Astrocyte of the cerebellum (primary cell): ENCODE measurements around the gene ROR1.
"Not testable (repeated sequence)": the region's sequence is repeated elsewhere in the genome, so short reads cannot be mapped to it uniquely, and the experiment has no call there.

ENCODE experiments used
- DNase-seq: peaks from one replicate; pipeline ENCODE4 v3.0.0-alpha.2; 2011; ENCODE audit warnings: low read depth
- H3K4me3 ChIP-seq: 2 replicates; pipeline ENCODE4 v1.5.1; 2011; ENCODE audit warnings: mild to moderate bottlenecking, low read depth, low read length, moderate library complexity
- in situ Hi-C: cut with HindIII; loops from 2 replicates; pipeline ENCODE4 v1.10.0; 2017; ENCODE audit warnings: low sequenced_read_pairs
- TF ChIP-seq, protein P1 (sequence below): IDR thresholded peaks from 2 replicates; pipeline ENCODE4 v1.5.1; 2012; ENCODE audit warnings: low read length, low read depth, moderate library complexity, mild to moderate bottlenecking; ENCODE audit errors: missing control alignments

ROR1 gene

DNA sequence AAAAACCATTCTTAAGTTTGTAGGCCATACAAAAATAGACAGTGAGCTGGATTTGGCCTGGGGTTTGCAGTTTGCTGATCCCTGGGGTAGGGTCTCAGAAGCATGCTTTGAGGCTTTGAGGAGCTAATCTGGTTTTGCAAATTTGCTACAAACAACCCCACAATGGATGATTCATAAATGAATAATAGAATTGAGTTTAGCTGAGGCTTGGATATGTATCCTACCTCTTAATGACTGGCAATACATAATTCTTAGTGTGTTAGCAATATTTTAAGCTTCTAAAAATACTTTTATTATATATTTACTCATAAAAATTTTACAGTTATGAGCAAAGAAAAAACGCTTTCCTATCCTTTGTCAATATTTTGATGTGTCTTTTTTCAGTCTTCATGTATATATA lies 50.6 kb downstream of the ROR1 start:
- TF ChIP-seq, protein P1, sequence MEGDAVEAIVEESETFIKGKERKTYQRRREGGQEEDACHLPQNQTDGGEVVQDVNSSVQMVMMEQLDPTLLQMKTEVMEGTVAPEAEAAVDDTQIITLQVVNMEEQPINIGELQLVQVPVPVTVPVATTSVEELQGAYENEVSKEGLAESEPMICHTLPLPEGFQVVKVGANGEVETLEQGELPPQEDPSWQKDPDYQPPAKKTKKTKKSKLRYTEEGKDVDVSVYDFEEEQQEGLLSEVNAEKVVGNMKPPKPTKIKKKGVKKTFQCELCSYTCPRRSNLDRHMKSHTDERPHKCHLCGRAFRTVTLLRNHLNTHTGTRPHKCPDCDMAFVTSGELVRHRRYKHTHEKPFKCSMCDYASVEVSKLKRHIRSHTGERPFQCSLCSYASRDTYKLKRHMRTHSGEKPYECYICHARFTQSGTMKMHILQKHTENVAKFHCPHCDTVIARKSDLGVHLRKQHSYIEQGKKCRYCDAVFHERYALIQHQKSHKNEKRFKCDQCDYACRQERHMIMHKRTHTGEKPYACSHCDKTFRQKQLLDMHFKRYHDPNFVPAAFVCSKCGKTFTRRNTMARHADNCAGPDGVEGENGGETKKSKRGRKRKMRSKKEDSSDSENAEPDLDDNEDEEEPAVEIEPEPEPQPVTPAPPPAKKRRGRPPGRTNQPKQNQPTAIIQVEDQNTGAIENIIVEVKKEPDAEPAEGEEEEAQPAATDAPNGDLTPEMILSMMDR = no peak
- no peak overlapping the region for H3K4me3 ChIP-seq
- in situ Hi-C loops = no loop called here
- no peak for DNase-seq

DNA sequence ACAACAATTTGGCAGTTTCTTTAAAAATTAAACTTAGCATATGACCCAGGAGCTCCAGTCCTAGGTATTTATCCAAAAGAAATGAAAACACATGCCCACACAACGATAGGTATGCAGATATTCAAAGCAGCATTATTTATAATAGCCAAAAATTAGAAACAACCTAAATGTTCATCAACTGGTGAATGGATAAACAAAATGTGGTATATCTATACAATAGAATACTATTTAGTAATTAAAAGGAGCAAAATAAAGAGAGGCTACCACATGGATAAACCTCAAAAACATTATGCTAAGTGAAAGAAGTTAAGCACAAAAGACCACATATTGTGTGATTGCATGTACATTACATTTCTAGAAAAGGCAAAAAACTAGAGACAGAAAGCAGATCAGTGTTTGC lies 51.3 kb downstream of the ROR1 start:
- in situ Hi-C loops = no loop called here
- H3K4me3 ChIP-seq = no peak overlapping the region
- no peak for DNase-seq
- TF ChIP-seq, protein P1 = no peak

DNA sequence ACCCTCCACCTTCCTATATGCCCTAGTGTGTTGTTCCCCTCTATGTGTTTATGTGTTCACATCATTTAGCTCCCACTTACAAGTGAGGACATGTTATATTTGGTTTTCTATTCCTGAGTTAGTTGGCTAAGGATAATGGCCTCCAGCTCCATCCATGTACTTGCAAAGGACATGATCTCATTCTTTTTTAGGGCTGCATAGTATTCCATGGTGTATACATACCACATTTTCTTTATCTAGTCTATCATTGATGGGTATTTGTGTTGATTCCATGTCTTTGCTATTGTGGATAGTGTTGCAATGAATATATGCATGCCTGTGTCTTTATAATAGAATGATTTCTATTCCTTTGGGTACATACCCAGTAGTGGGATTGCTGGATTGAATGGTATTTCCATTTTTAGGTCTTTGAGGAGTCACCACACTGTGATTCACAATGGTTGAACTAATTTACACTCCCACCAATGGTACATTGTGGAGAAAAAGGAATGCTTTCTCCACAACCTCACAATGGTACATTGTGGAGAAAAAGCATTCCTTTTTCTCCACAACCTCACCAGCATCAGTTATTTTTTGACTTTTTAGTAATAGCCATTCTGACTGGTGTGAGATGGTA lies 52.5 kb downstream of the ROR1 start:
- H3K4me3 ChIP-seq, in situ Hi-C loops: not testable (repeated sequence)
- peak; percentile 91 for DNase-seq

DNA sequence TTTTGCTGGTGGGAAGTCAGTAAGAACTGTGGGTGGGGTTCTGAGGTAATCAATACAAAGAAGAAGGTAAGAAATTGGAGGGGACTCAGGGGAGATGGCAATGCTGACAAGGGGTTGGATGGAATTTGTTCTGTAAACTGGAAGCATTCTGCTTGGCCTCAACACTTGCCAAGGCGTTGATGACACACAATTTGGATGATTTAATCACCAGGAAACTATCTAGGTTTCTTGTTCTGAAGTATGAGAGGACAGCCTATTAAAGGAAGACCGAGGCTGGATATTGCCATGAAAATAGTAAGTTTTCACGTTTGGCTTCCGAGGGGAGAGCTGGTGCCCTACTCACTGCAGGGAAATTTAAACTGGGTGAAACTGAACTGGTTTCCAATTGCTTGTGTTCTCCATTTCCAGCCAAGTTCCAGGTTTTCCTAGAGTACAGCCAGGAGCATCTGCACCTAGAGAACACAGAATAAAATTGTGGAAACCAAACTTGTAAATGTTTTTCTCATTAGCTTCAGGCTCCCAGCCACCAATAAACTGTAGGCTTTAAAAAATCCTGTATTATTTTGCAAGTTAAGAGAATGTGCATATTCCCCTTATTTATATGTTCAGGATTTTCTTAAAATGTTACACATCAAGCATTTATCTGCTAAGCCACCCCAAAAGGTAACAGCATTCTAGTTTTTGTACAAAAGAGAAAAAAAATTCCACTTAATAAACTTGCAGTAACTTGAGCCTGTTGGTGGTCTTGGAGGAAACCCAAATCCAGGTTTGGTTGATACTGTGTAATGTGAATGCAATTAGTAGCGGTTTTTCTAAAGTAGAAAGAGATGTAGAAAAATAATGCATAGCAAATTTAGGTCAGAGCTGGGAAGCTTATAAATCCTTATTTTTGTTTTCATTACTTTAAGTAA lies 53.8 kb downstream of the ROR1 start:
- no peak for DNase-seq
- TF ChIP-seq, protein P1 = no peak

DNA sequence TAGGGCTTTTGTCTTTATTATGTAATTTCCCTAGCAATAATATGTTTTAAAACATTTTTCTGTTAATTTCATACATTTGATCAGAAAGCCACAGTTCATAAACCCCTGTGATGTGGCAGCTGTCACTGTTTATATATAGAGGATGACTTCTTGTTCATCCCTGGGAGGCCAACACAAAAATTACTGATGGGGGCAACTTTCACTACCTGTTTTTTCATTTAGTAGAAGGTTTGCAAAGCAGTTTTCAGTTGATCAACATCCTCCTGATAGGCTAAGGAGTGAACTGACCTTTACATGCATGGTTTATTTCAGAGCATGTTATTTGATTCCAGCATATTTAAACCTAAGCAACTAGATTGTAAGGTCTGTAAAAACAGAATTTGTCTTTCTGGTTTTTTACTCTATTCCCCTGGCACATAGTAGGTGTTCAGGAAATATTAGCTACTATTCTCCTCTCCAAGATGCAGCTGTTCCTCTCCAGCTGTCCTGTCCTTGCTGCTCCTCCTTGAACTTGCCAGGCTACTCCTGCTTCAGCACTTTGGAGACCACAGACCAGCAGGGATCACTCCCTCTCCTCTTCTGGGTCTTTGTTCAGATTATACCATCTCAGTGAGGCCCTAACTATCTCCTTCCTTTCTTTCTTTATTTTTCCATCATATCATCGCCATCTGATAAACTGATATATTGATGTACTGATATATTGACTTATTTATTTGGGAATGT lies 54.7 kb downstream of the ROR1 start:
- TF ChIP-seq, protein P1 = no peak
- in situ Hi-C loops = no loop called here
- H3K4me3 ChIP-seq = no peak overlapping the region
- no peak for DNase-seq

More for the DNA sequence above, 53.8 kb downstream of the ROR1 start:
- H3K4me3 ChIP-seq = no peak overlapping the region
- in situ Hi-C loops = no loop called here

DNA sequence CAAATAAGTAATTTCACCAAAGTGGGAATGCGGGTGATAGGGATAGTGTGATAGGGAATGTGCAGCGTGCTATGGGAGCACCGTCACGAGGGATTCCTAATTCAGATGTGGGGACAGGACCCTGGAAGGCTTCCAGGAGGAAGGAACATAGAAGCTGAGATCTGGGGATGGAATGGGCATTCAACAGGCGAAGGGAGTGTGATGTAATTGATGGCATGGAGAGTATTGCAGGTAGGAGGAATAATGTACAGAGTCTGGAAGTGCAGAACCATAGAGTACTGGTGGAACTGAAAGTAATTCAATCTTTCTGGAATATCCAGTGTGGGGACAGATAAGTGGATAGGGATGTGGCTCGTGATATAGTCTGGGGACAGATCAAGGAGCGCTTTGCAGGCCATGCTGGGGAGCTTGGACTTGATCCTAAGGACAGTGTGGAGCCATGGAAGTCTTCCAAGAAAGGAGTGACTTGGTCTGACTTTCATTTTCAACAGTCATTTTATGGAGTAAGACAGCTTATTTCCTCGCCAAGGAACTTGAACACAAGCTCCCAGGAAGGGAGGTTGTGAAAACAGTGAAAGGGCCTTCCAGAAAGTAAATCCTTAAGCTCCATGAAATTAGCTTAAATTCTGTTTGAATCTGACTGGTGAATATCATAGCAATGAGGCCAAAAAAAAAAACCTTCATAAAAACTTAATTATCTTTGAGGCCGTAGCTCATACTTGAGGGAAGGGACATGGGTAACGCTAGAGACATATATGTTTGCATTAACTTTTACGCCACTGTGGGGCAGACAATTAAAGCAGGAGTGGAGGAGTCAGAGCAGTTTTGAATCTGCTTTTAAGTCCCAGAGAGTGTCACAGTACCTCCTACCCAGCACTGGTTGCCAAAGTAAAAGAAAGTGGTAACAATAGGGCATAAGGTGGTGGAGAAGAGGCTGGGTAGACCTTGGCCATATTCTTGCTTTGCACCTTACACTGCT lies 55.8 kb downstream of the ROR1 start:
- no peak overlapping the region for H3K4me3 ChIP-seq
- no peak for DNase-seq
- TF ChIP-seq, protein P1 = no peak
- in situ Hi-C loops = no loop called here
